ENCODE data around the gene CADM1.

The CADM1 gene

GRCh38 chr11:115398333-115399080 lies 105.7 kb downstream of the CADM1 start:
- no peak for DNase-seq (ENCODE audit: low spot score)

DNA sequence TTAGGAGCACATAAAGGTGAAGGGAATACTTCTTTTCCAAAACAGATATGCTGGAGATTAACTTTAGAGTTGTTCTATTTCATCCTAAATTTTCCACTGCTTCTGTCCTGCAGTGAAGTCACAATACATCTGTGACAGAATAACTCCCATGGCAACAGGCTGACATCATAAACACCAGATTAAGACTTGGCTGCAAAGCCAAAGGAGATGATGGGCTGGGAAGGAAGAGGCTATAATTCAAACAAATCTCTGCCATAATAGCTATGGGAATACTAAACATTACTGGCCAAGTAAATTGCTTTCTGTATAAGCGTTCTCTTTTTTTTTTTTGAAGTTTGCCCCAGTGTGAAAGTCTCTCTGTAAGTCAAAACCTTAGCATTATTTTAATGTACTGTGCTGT lies 107.7 kb downstream of the CADM1 start:
- DNase-seq (ENCODE audit: low spot score) = no peak

DNA sequence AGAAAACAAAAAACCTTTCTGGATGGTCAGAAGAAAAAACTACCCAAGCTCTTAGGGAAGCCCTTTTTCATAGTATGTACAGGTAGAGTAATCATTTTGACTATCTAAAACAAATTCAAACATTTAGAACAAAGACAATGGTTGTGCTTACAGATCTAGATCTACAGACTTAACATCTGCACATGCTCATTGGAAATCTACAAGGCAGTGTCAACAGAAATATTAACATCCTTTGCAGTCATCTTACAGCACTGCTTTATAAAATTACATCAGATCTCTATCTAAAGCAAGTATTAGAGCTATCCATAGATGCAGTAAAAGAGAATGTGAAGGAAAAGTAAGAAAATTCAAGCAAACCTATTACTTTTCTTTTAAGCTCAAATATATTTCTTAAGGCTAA lies 110.3 kb downstream of the CADM1 start:
- no peak for DNase-seq (ENCODE audit: low spot score)

- no peak for DNase-seq (ENCODE audit: low spot score)
Observed at GRCh38 chr11:115391598-115391997, 112.6 kb downstream of the CADM1 start.

GRCh38 chr11:115391160-115391559 lies 113.1 kb downstream of the CADM1 start:
- no peak for DNase-seq (ENCODE audit: low spot score)

DNA sequence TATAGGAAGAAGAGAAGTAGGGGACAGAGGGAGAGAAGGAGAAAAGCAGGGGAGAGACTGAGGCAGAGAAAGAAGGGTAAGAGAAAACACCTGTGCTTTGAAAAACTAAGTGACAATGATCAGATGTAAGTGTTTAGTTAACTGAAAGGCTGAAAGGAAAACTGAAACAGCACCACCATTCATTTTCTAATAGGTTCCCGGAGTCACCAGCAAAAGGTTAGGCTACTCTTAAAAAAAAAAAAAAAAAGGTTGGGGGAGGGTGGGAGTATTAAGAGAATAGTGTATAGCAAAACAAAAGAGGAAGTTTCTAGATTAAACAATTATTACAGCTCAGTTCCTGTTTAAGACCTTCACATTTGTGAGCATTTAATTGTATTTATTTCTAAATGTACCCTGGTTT lies 113.8 kb downstream of the CADM1 start:
- DNase-seq (ENCODE audit: low spot score) = no peak

GRCh38 chr11:115389790-115390189 lies 114.4 kb downstream of the CADM1 start:
- no peak for DNase-seq (ENCODE audit: low spot score)

DNA sequence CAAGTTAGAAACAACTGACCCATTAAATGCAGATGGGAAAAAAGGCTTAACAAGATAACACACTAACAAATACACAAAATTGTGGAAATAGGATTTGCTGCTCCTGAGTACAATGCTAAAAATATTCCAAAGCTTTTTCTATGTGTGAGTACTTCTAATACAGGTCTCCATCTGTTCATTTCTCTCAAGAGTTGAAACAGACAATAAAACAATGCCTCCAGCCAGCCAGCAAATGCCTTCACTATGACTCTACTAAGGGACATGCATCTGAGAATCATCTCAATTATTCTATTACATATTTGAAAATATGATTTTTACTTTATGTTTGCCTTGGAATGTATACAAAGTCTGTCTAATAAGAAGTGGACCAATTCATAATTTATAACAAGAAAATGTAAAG lies 119.0 kb downstream of the CADM1 start:
- no peak for DNase-seq (ENCODE audit: low spot score)

- DNase-seq (ENCODE audit: low spot score) = no peak
Observed at GRCh38 chr11:115384236-115384635, 120.0 kb downstream of the CADM1 start.

GRCh38 chr11:115383431-115383830 lies 120.8 kb downstream of the CADM1 start:
- no peak for DNase-seq (ENCODE audit: low spot score)

DNA sequence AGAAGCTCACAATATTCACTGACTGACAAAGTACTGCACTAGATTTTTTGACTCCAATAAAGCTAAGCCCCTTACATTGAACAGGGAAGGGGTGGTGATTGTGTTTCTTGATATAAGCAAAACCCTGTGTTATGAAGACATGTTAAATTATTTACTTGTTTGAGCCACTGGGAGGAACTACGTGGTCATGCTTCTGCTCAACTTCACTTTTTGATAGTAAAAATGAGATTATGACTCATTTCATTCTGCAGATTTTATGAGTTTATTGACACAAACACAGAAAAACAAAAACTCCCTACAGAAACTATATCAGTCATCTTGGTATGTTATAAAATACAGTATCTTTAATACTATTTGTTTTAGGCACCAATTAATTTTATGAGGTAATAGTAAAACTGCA lies 124.7 kb downstream of the CADM1 start:
- no peak for DNase-seq (ENCODE audit: low spot score)

GRCh38 chr11:115378557-115378956 lies 125.7 kb downstream of the CADM1 start:
- DNase-seq (ENCODE audit: low spot score) = no peak

DNA sequence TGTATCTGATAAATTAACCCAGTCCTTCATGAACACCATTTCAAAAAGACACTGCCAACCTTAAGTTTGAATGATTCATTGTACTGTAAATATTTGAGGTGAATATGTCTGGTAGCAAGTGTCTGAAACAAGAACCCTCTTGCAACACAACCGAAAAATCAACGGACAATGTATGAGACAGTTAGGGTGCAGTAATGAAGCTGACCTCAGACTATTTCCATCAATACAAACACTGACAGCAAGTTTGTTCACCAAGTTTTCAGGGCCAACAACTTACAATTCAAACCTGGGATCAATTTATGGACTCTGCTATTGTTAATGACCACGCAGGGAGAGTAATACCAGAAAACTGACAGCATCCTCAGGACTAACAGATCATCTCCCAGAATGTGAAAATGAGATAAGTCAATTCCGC lies 126.3 kb downstream of the CADM1 start:
- no peak for DNase-seq (ENCODE audit: low spot score)

DNA sequence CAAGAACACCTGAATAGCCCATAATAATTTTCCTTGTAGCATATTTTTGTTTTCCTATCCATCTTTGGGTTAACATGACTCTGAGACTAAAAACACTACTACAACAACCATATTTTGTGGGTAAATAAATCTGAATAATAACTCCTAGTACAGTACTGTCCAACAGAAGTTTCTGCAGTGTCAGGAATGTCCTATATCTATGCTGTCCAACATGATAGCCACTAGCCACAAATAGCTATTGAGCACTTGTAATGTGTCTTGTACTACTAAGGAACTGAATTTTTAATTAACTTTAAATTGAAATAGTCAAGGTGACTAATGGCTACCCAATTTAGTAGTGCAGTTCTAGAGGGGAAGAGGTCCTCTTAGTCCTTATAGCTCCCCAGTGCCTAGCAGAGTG lies 135.6 kb downstream of the CADM1 start:
- no peak for DNase-seq (ENCODE audit: low spot score)

DNA sequence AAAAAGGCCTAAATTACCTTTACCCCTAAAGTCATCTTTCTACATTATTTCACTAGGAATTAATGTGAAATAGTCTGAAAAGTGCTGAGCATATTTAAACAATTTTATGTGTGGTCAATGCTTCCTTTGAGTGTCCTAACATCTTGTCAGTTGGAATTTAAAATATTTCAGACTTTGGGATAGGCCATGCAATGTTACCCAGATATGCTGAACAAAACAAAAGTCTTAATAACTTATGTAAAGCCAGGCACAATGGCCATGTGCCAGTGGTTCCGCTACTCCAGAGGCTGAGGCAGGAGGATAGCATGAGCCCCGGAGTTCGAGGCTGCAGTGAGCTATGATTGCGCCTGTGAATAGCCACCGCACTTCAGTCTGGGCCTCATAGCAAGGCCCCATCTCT lies 137.4 kb downstream of the CADM1 start:
- DNase-seq (ENCODE audit: low spot score) = no peak

GRCh38 chr11:115365907-115366306 lies 138.3 kb downstream of the CADM1 start:
- no peak for DNase-seq (ENCODE audit: low spot score)

DNA sequence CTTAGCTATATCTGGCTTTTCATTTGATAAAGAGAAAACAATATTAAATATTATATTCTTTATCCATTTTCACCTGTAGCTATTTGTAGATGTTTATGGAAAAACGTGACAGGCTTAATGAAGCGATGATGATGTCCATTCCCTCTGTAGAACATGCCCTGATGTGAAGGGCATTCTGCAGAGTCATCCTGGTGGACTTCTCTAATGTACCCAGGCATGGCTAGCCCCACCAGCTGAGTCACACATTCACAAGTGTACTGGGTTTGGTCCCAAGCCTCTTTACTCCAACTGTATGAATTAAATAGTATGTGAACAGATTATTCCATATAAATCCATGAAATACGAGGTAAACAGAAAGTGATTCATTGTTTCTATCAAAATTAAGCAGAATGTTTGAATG lies 139.3 kb downstream of the CADM1 start:
- DNase-seq (ENCODE audit: low spot score) = no peak

- DNase-seq (ENCODE audit: low spot score) = no peak
Observed at GRCh38 chr11:115363921-115364320, 140.3 kb downstream of the CADM1 start.

DNA sequence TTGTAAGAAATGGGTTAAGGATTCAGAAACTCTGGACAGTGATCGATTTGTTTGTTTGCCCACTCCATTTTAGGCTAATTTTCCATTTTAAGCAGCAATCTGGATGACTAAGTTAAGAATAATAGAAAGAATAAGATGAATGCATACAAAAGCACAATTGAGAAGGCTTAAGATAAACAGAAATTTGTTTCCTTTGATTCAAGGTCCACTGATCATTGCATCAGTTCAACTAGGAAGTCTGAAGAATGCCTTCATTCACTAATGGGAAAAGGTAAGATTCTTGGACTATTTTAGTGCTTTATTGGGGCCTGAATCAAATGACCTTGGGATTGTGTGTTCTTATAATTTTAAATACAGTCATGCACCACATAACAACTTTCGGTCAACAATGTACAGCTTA lies 140.8 kb downstream of the CADM1 start:
- no peak for DNase-seq (ENCODE audit: low spot score)

- DNase-seq (ENCODE audit: low spot score) = no peak
Observed at GRCh38 chr11:115362997-115363396, 141.2 kb downstream of the CADM1 start.

- no peak for DNase-seq (ENCODE audit: low spot score)
Observed at GRCh38 chr11:115361025-115361424, 143.2 kb downstream of the CADM1 start.

GRCh38 chr11:115360186-115360824 lies 143.9 kb downstream of the CADM1 start:
- no peak for DNase-seq (ENCODE audit: low spot score)

DNA sequence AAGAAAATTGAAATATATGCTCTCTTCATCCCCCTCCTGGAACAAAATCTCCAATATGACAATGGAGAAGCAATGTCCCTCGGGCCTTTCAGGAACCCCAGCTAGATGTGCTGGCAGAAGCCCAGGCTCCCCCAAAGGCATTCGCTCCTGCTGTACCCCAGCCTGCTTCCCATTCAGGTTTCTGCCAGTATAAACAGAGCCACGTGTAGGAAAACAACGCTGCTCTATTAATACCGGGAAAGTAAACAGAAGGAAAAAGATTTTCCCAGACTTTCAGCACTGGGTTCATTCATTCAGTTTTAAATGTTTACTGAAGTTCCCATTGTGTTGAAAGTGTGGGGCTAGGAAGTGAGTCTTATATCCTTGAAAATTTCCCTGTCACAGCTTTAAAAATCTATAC lies 147.1 kb downstream of the CADM1 start:
- no peak for DNase-seq (ENCODE audit: low spot score)
